Measurements from ENCODE around the gene HAUS1.

GRCh38 chr18:46073474-46074331, 30.5 kb upstream of the HAUS1 start:
- peak; percentile 76 for TF ChIP-seq CTCF (IDR thresholded peaks at IDR 0.05; ENCODE audit: low read depth, low read length, missing input control)
- no peak for TF ChIP-seq RXRA (IDR thresholded peaks at IDR 0.05)
- TF ChIP-seq REST (IDR thresholded peaks at IDR 0.05) = no peak
- TF ChIP-seq YY1 (IDR thresholded peaks at IDR 0.05) = no peak
- no peak for TF ChIP-seq GABPA (IDR thresholded peaks at IDR 0.05 in 1 of 2, conservative IDR thresholded peaks at IDR 0.05 in 1 of 2)
- TF ChIP-seq EGR1 (IDR thresholded peaks at IDR 0.05; ENCODE audit: low read depth in 2 of 2) = no peak
- no peak for TF ChIP-seq TAF1 (conservative IDR thresholded peaks at IDR 0.05)
- TF ChIP-seq JUND (IDR thresholded peaks at IDR 0.05) = no peak
- peak; percentile 90 to 93 for TF ChIP-seq RAD21 (IDR thresholded peaks at IDR 0.05)
- no peak for TF ChIP-seq ATF3 (IDR thresholded peaks at IDR 0.05)
- TF ChIP-seq SP1 (IDR thresholded peaks at IDR 0.05) = no peak
- no peak for TF ChIP-seq NR2F2 (IDR thresholded peaks at IDR 0.05)
- no peak for TF ChIP-seq HNF4A (conservative IDR thresholded peaks at IDR 0.05)
- no peak for TF ChIP-seq HNF4G (IDR thresholded peaks at IDR 0.05)
